Prostate gland (tissue), 2 donors: Measurements from ENCODE around the gene UPK1A. TPM values are rescaled to one million over a fixed set of nuclear protein-coding genes. Genes with fewer than 3 reads are reported as not detected.

Source experiments
- DNase-seq: peaks from one replicate; pipeline ENCODE4 v3.0.0-alpha.2; 2019; ENCODE audit warnings: low spot score
- H3K27ac ChIP-seq, 2 donors: fragments of 200-600 bp; sonication (generic); 2 replicates each; pipeline ENCODE4 v1.5.1; 2017 to 2019
- H3K27me3 ChIP-seq: fragments of 200-600 bp; sonication (generic); replicated peaks from 2 replicates; pipeline ENCODE4 v1.5.1; 2019; ENCODE audit not compliant: insufficient read depth
- H3K36me3 ChIP-seq, 2 donors: fragments of 200-600 bp; sonication (generic); 1 replicate in 1 of 2; 2 replicates in 1 of 2; pipeline versions ENCODE4 v1.5.1 to v1.8.1; 2017 to 2019
- H3K4me1 ChIP-seq: fragments of 200-600 bp; sonication (generic); replicated peaks from 2 replicates; pipeline ENCODE4 v1.5.1; 2019
- H3K4me3 ChIP-seq, 2 donors: fragments of 200-600 bp; sonication (generic); 2 replicates each; pipeline ENCODE4 v1.5.1; 2017 to 2019
- H3K9me3 ChIP-seq: fragments of 200-600 bp; sonication (generic); 2 replicates; pipeline ENCODE4 v1.5.1; 2017
- CTCF ChIP-seq, 4 experiments: fragments of 200-600 bp in 2 of 4; fragments of 450-650 bp in 2 of 4; sonication (generic) in 2 of 4; IDR thresholded peaks; 1 replicate in 3 of 4; 2 replicates in 1 of 4; pipeline ENCODE4 v1.5.1; 2016 to 2019; ENCODE audit warnings: antibody characterized with exemption in 4 of 4, mild to moderate bottlenecking in 2 of 4, moderate library complexity in 2 of 4
- POLR2A ChIP-seq: fragments of 450-650 bp; IDR thresholded peaks from one replicate; pipeline ENCODE4 v1.6.1; 2016; ENCODE audit warnings: antibody characterized with exemption, mild to moderate bottlenecking
- POLR2AphosphoS5 ChIP-seq: sonication (generic); formaldehyde crosslinking; IDR thresholded peaks from one replicate; pipeline ENCODE4 v1.6.1; 2017; ENCODE audit warnings: antibody characterized with exemption
- WGBS: methylation state at CpG from one replicate; pipeline ENCODE4 v1.1.5; 2018; 5-methylcytosine and 5-hydroxymethylcytosine counted together
- intact Hi-C: fragments of 100-400 bp; cut with DNase I; formaldehyde crosslinking; loops from one replicate; pipeline ENCODE4 v1.14.2; 2022
- total RNA-seq, 2 donors: library from RNA; depleted of rRNA; stranded (reverse); fragments of >200 nt; gene quantifications; one replicate each; pipeline ENCODE4 v1.1.0, GENCODE V29; 2016

Gene UPK1A
- total RNA-seq, 2 donors from 2014 or later, result 3.8 to 5.5 TPM

- no peaks in the 10 kb centered on the region for H3K9me3 ChIP-seq
- H3K4me3 ChIP-seq, result peak overlapping the region; percentile 91 to 93
- H3K36me3 ChIP-seq, result no peaks in the 10 kb centered on the region
- no peaks in the 10 kb centered on the region for H3K27me3 ChIP-seq
- no peak for TF ChIP-seq CTCF (IDR thresholded peaks at IDR 0.05)
- TF ChIP-seq POLR2AphosphoS5, result peak; percentile 15
- under 1% methylated on average over 50 of the region's 52 CpGs for WGBS
- H3K4me1 ChIP-seq, result peaks cover 15% of the 10 kb centered on the region
- DNase-seq, result peak; percentile 51
- peak overlapping the region; percentile 69 to 91 for H3K27ac ChIP-seq
- intact Hi-C loops, result loop anchor here (2.0 to 10.0 kb wide), 2 partner anchors 167 to 361 kb away; partner anchors contain the start of gene FFAR3
These were observed 49.9 kb downstream of the UPK1A start for GRCh38 chr19:35715981-35716800.

- peak; percentile 95 for DNase-seq
- intact Hi-C loops, result loop anchor here (1.0 to 10.0 kb wide), 3 partner anchors 23 to 362 kb away; partner anchors contain the start of gene FFAR3
- peak overlapping the region; percentile 69 to 91 for H3K27ac ChIP-seq
- H3K27me3 ChIP-seq, result no peaks in the 10 kb centered on the region
- peaks cover 0 to 5% of the 10 kb centered on the region in 2 donors for H3K36me3 ChIP-seq
- WGBS, result under 1% methylated on average over 61 of the region's 77 CpGs
- no peaks in the 10 kb centered on the region for H3K9me3 ChIP-seq
- TF ChIP-seq CTCF (IDR thresholded peaks at IDR 0.05) (peak; percentile 76 to 96 (median 90)), POLR2AphosphoS5 (peak; percentile 77), POLR2A (peak; percentile 22)
- peaks cover 15% of the 10 kb centered on the region for H3K4me1 ChIP-seq
- peak overlapping the region; percentile 91 to 93 for H3K4me3 ChIP-seq
These were observed 50.7 kb downstream of the UPK1A start for GRCh38 chr19:35716801-35717664.

DNA sequence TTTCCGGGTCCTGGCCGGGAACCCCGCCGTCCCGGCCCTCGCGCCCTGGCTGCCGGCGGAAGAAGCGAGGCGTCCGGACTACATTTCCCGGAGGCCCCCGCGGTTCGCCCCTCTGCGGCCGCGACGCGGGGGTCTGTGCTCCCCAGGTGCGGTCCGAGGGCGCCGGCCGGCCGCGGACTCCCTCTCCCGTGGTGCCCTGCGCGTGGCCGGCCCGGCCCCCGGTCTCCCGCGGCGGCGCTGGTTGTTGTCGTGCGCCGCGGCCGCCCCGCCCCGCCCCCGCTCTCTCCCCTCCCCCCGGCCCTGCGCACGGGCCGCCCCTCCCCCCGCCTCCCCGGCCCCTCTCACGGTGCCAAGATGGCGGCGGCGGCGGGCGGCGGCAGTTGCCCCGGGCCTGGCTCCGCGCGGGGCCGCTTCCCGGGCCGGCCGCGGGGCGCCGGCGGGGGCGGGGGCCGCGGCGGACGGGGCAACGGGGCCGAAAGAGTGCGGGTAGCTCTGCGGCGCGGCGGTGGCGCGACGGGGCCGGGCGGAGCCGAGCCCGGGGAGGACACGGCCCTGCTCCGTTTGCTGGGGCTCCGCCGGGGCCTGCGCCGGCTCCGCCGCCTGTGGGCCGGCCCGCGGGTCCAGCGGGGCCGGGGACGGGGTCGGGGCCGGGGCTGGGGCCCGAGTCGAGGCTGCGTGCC is 51.5 kb downstream of the UPK1A start, which contains the start of gene KMT2B:
Gene KMT2B (plus strand): TSS at position 339 of the 680 bp plus-strand sequence. CDS start 16 bp downstream, at position 355.
- intact Hi-C loops, result loop anchor here (1.0 to 10.0 kb wide), 3 partner anchors 24 to 363 kb away; partner anchors contain the start of gene FFAR3
- Histone ChIP-seq H3K36me3 (peaks cover 5 to 12% of the 10 kb centered on the region in 2 donors), H3K27me3 (no peaks in the 10 kb centered on the region), H3K27ac (peak within 1 kb of the TSS; percentile 78 to 91), H3K4me3 (peak within 1 kb of the TSS; percentile 91 to 93), H3K4me1 (peaks cover 15% of the 10 kb centered on the region), H3K9me3 (no peaks in the 10 kb centered on the region)
- WGBS, result under 1% methylated on average over 48 of the region's 109 CpGs
- TF ChIP-seq CTCF (IDR thresholded peaks at IDR 0.05), result peak in 1 of 4 experiments; percentile 19
- TF ChIP-seq POLR2AphosphoS5, result no peak
- DNase-seq, result no peak

- no peak for DNase-seq
- TF ChIP-seq POLR2A (no peak), POLR2AphosphoS5 (no peak), CTCF (IDR thresholded peaks at IDR 0.05) (no peak)
- intact Hi-C loops, result loop anchor here (10.0 kb wide), 1 partner anchor 364 kb away; the partner anchor contains the start of gene FFAR3
- Histone ChIP-seq H3K4me3 (peak overlapping the region; percentile 91 to 93), H3K36me3 (peaks cover 10 to 19% of the 10 kb centered on the region in 2 donors), H3K4me1 (peaks cover 15% of the 10 kb centered on the region), H3K27ac (peak overlapping the region; percentile 78 to 91), H3K9me3 (no peaks in the 10 kb centered on the region), H3K27me3 (no peaks in the 10 kb centered on the region)
- WGBS, result 2% methylated on average over 35 of the region's 42 CpGs
These were observed 52.2 kb downstream of the UPK1A start for GRCh38 chr19:35718345-35719041.
